NCI-H748 (cell line): ENCODE results near the gene PET100.

Source experiments
- DNase-seq: peaks from one replicate; lab custom pipeline; 2025; ENCODE audit not compliant: unreplicated experiment; lab: John Stamatoyannopoulos, UW

PET100 gene

DNA sequence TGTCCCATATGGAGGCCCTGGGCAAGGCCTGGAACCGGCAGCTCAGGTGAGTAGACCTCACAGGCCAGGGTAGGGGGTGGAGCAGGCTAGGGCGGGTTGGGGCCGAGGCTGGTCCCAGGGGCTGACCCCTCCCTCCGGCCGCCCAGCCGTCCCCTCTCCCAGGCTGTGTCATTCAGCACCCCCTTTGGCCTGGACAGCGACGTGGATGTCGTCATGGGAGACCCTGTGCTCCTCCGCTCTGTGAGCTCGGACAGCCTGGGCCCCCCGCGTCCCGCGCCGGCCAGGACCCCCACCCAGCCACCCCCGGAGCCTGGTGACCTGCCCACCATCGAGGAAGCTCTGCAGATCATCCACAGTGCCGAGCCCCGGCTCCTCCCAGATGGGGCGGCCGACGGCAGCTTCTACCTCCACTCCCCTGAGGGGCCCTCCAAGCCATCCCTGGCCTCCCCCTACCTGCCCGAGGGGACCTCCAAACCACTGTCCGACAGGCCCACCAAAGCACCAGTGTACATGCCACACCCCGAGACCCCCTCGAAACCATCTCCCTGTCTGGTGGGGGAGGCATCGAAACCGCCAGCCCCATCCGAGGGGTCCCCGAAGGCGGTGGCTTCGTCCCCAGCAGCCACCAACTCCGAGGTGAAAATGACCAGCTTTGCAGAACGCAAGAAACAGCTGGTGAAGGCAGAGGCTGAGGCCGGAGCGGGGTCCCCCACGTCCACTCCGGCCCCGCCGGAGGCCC, 17.9 kb upstream of the PET100 start:
- DNase-seq: no peak

DNA sequence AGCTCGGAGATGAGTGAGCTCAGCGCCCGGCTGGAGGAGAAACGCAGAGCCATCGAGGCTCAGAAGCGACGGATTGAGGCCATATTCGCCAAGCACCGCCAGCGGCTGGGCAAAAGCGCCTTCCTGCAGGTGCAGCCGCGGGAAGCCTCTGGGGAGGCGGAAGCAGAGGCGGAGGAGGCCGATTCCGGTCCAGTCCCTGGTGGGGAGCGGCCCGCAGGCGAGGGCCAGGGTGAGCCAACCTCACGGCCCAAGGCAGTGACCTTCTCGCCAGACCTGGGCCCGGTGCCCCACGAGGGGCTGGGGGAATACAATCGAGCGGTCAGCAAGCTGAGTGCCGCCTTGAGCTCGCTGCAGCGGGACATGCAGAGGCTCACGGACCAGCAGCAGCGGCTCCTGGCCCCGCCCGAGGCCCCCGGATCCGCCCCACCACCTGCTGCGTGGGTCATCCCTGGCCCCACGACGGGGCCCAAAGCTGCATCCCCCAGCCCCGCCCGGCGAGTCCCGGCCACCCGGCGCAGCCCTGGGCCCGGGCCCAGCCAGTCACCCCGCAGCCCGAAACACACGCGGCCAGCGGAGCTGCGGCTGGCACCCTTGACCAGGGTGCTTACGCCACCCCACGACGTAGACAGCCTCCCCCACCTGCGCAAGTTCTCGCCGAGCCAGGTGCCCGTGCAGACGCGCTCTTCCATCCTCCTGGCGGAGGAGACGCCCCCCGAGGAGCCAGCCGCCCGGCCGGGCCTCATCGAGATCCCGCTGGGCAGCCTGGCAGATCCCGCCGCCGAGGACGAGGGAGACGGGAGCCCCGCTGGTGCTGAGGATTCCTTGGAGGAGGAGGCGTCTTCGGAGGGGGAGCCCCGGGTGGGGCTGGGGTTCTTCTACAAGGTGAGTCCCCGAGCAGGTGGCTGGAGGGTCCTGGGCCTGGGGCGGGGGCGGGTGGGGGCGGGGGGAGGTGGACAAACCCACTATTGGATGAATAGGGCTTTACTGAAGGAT, 17.0 kb upstream of the PET100 start:
- DNase-seq: no peak

DNA sequence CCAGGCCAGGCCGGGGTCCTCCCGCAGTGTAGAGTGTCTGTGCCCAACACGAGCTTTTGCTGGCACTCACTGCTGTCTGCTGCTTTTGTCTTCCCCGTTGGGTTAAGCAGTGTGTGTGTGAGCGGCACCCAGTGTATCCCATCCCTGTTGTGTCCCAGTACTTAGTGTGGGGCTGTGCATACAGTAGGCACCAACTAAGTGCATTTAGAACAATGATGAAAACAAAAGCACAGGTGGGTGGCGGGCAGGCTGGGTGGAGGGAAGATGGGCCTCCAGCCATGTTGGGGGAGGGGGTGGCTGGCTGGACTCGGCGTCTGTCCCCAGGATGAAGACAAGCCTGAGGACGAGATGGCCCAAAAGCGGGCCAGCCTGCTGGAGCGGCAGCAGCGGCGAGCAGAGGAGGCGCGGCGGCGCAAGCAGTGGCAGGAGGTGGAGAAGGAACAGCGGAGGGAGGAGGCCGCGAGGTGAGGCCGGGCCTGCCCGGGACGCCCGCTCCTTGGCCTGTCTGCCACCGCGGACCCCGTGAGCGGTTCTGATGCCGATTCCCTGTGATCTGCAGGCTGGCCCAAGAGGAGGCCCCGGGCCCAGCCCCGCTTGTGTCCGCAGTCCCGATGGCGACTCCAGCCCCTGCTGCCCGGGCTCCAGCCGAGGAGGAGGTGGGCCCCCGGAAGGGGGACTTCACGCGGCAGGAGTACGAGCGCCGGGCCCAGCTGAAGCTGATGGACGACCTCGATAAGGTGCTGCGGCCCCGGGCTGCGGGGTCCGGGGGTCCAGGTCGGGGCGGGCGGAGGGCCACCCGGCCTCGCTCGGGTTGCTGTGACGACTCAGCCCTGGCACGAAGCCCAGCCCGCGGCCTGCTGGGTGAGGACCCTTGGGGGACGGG, 14.5 kb upstream of the PET100 start:
- no peak for DNase-seq

DNA sequence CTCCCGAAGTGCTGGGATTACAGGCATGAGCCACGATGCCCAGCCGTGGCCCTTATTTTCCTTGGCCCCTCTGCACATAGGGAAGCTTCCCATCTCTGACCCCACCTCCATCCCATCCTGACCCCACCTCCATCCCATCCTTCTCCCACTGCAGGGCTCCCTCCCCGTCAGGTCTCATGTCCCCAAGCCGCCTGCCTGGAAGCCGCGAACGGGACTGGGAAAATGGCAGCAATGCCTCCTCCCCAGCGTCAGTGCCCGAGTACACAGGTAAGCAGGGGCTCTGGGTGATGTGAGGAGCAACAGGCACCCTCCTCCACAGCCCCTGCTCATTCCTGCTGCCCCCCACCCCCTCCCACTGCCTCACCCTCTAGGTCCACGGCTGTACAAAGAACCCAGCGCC, 12.4 kb upstream of the PET100 start:
- DNase-seq: no peak

DNA sequence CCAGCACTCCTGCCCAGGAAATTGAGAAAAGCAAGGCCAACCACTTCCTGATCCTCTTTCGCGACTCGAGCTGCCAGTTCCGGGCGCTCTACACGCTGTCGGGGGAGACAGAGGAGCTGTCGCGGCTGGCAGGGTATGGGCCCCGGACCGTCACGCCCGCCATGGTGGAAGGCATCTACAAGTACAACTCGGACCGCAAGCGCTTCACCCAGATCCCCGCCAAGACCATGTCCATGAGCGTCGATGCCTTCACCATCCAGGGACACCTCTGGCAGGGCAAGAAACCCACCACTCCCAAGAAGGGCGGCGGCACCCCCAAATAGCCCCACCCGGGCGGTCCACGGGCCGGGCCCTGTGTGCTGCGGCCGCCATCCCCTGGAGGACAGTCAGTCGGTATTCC, 11.9 kb upstream of the PET100 start:
- DNase-seq: no peak

DNA sequence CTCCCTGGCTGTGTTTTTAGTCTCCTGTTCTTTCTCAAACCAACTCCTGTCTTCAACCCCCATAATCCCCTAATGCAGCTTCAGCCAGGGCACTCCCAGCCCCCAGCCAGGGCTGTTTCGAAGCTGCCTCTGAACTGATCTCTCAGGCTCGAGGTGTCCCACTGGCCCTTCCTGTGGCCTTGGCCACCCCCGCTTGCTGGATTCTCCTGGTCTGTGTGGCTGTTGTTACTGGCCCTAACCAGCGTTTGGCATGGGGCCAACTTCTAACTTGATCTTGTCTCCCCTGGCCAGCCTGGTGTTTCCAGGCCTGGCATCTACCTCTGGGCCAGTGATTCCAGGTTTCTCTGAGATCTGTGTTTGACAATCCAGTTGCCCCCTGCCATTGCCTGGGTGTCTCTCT, 11.2 kb upstream of the PET100 start:
- no peak for DNase-seq

DNA sequence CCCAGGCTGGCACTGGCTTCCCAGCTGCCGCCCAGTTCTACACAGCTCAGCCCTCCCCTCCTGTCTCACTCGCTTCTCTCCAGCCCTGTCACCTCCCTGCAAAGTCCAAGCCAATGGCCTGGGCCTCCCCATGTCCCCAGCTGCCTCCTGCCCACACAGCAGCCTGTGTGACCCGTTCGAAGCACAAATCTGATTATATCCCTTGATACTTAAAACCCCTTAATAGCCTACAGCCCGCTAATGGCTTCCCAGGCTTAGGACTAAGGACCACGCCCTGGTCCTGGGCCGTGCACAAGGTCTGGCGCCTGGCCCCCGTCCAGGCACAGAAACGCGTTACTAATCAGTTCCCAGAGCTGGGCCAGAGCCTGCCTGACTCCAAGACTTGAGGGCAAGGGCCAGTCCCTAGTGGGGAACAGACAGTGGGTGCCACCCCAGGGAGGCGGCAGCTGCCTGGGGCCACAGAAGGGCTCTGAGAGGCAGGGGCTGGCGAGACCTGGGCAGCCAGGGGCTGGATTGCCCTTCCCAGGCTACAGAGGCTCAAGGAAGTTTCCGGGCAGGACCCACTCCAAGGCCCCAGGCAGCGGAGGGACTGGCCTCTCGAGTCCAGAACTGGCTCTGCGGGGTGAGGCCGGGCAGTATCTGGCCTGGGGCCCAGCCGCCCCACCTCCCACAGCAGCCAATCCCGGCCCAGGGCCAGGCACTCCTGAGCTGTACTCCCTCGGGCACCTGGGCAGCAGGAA, 10.7 kb upstream of the PET100 start:
- peak; percentile 9 for DNase-seq

DNA sequence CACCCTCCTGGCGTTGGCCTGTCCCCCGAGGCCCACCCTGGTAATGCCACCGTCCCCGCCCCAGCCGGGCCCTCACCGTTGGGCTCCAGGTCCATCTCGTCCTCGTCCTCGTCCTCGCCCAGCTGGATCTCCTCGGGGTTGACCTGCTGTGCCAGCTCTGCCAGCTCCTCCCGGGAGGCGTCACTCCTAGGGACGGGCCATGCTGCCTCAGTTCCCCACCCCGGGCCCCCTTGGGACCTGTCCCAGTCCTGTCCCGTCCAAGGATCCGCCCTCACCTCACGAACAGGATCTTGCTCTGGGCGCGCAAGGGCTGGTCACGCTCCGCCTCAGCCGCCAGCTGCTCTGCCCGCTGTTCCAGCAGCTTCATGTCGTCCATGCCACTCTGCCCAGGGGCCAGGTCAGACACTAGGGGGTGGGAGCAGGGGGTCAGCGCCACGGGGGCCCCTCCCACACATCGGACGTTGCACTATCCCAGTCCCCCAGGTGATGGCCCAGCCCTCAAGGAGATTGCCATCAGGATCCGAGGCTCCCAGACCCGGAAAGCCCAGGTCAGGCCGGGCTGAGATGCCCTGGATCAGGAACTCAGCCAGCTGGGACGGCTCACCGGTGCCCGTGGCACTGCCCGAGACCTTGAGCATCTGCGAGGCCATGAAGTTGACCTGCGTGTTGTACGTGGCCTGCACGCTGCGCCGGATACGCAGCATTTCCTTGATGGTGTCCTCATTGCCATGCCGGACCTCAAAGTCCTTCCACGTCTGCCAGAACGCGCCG, 9.7 kb upstream of the PET100 start:
- DNase-seq: no peak

DNA sequence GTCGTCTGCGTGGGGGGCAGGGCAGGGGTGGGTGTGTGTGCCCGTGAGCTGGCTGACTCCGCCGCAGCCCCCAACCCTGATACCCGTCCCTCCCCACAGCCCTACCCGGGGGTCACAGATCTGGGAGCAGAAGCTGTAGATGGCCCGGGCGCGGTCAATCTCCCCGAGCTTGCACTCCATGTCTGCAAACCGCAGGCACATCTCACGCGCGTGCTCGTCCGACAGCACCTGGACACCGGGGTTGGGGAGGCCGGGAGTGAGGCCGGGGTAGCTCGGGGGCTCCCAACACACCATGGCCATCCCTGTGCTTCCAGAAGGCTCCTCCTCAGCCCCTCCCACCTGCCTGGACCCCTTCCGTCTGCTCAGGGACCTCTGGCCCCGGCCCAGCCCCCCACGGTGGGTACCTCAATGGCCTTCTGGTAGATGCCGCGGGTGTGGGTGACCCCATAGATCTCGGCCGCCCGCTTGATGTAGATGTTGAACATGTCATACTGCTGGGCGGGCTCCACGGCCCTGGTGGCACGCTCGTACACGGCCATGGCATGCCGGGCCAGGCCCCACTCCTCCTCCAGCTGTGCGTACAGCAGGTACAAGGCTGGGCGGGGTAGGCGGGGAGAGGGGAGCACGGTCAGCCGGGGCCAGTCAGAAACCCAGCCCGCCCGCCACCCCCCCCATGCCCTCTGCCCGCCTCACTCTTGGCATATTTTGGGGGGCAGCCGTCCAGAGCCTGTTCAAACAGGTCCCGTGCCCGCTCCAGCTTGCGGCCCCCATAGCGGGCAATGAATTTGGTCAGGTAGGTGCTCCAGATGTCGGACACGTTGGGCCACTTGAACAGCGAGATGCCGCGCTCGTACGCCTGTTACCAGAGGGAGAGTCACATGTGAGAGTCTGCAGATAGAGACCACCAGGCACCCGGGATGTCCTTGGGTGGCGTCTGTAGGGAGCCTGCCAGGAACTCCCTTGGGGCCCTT, 8.9 kb upstream of the PET100 start:
- DNase-seq: no peak

DNA sequence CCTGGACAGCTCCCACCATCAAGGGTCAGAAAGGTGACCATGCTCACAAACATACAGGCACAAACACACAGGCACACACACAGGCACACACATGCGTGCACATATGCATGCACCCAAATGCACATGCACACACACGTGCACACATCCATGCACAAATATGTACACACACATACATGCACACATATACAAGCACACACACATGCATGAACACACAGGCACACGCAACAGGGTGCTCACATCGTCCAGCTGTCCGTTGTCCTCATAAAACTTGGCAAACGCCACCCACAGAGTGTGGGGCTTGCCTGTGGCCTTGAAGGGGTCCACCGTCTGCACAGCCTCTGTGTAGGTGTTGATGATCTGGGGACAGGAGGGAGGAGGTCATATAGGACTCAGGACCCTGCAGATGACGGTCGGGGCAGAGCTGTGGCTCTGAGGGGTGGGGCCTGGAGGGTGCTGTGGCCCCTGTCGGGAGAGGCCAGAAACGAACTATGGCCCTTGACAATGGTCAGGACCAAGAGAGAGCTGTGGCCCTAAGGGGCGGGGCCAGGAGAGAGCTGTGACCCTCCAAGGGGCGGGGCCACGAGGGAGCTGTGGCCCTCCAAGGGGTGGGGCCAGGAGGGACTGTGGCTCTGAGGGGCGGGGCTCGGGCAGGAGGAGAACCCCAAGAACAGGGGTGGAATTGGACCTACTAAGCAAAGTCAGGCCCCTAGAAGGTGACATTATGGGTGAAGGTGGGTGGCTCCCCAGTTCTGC, 6.5 kb upstream of the PET100 start:
- DNase-seq: no peak

DNA sequence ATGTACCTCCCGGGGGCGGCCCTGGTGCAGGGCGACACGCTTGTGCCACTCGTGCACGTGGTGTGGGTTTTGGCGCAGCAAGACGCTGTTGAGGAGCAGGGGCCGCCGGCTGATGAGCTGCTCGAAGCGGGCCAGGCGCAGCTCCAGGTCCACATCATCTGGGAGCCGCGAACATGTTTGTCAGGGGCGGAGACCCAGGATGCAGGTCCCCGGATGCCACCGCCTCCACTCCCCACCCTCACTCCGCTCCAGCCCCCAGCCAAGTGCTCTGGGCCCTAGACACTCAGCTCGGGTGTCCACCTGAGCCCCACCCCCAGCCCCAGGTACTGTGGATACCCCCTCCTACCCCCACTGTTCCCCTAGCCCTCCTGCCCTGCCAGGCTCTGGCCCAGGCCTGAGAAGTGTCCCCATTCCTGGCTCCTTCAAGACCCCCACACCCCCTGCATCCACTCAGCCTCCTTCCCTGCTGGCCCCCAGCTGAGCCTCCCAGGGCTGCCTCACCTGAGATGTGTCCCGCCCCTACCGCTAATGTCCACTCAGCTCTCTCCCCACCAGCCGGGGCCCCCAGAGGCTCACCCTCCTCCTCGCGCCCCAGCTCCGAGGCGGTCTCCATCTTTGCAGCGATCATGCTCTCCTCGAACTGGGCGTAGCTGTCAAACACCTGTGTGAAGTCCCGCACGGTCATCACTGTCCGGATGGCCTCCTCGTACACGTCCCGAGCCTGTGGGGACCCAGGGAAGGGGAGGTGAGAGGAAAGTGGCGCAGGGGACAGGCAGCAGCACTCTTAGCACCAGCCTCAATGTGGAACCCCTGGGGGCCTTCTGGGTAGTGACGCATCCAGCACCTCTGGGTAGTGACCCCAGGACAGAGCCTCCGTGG, 5.6 kb upstream of the PET100 start:
- no peak for DNase-seq

DNA sequence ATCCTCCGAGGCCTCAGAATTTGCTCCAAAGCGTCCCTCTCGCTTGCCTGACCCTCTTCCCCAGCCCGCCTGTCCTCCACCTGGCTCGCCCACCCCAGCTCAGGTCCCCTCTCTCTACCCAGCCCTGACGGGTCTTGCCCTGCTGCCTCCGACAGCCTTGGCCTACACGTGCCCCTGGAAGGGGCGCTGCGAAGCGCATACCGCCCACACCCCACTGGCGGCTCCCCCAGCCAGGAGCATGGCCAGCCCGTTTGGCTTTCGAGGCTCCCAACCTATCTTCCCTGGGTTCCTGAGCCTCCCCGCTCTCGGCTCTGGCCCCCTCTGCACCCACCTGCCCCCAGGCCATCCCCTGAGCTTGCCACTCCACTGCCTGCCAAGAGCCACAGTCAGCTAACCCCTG, 4.8 kb upstream of the PET100 start:
- DNase-seq: no peak

DNA sequence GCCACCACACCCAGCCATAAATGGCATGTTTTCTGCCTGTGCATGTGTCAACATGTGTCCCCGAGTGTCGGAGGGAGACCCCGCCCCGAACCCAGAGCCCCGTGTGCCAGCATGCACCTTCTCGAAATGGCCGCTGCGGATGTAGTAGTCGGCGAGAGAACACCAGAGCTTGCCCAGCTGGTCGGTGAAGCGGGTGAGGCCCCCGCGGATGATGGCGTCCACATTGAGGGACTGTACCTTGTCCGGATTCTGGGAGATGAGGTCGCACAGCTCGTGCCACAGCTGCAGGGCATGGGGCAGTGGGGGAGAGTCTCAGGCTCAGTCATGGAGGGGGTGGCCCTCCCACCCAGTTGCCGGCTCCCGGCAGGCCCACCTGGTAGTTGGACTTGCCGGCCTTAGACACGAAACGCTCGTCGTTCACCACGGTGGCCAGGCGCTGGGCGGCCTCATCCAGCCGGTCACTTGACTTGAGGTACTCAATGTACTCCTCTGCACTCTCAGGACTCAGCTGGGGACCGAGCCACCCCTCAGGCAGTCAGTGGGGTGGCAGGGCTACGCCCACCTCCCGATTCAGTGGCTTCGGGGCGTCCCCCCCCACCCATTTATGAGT, 3.7 kb upstream of the PET100 start:
- DNase-seq: no peak

DNA sequence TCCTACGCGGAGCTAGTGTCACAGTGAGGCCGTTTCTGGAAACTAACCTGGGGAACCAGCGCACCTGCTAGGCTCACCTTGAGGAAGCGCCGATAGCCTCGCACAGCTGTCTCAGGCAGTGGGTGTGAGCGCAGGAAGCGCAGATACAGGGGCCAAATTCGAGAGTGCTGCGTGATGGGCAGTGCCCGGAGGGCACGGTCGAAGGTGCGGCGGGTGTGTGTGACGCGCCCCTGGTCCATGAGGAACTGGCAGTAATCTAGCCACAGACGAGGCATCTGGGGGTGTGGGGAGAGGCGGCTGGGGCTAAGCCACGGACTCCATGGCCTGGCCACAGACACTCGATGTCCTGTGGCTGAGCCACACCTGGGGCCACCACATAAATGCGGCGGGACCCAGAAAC, 2.4 kb upstream of the PET100 start:
- DNase-seq: no peak

DNA sequence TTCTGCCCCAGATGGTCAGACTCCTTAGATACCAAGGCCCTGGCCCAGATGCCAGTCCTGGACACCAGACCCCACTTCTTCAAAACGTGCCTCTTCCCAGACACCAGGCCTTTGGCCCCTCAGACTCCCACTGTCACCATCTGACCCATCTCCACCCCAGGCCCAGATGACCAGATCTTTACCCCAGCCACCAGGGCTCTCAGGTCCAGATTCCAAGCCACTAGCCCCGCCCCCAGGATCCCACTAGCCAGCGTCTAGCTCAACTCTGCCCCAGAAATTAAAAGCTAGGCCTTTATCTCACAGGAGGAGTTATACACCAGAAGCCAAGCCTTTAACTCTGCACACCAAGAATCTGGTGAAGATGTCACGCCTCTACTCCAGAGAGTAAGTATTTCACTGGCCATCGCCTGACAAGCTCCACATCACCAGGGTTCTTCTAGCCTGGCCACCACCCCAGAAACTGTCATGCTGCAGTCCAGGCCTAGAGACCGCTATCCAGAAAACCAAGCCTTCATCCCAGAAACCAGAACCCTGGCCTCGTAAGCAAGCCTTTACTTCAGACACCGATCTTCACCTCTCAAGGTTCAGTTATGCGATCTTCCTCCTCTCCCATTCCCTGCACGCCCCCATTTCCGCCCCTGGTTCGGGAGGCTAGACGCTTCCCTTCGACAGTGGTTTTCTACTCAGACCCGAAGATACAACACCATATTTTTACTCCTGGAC, 843 bp upstream of the PET100 start:
- DNase-seq: no peak

DNA sequence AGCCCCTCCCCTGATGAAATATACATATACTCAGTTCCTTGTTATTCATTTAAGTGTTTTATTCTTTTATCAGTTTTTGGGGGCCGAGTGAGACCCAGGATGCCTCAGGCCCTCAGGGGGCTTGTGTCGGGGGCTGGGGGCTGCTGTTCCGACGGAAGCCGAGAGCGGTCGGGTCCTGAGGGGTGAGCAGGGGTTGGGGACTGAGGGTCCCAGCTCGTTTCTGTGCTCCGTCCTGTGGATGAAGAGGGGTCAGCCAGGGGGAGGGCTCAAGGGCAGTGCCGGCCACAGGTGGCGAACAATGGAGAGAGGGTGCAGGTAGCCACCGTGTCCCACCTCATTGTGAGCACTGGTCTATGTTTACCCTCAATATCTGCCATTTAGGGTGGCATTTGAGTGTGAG, 2.0 kb downstream of the PET100 start:
- no peak for DNase-seq
